ENCODE data around the gene ACSS3.
"Not testable (repeated sequence)": the region's sequence is repeated elsewhere in the genome, so short reads cannot be mapped to it uniquely, and the experiment has no call there.

Gene ACSS3

DNA sequence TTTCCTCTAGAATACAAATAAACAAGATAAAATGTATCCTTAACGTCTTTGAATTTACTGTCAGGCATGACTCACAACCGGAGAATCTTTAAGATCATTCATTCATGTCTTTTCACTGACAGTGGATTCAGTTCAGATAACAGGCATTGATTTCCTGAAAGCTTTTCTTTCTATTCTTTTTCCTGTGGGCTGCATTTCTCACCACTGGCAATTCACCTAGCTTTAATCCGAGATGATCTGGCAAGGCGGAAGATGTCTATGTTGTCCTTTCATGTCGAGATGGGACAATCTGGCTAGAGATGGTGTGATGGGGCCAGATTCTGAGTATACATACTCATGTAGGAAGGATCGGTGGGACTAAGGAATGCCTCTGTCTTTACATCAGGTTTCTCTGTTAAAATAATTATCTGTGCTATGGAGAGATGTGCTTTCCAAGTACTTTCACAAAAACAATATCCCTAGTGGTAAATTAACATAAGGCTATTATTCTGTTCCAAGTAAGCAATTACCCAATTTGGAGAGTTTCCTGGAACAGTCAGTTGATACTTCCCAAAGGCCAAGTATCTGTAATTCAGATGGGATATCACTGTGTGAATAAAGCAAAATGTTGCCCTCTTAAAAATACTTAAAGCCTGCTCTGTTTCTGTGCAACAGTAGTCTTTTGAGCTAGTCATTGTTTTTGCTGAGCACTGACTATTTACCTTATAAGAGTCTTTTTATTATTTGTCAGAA, 17.8 kb downstream of the ACSS3 start:
- DNase-seq (ENCODE audit: low read depth): no peak

DNA sequence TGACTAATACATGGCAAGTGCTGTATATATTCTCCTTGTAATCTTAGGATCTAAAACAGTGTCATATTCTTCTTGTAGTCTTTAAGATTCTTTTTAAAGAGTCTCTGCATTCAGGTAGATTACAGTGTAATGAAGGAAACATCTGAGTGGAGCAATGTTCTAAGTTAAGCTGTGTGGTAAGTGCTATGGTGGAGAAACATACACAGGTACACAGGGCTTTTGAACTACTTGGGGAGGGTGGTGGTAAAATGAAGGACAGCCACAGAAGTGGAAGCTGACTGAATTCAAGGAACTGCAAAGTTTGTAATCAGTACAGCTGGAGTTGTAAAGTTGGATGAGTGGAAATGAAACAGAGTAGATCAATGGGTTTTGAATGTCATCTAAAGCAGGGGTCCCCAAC, 27.8 kb downstream of the ACSS3 start:
- no peak for DNase-seq (ENCODE audit: low read depth)

DNA sequence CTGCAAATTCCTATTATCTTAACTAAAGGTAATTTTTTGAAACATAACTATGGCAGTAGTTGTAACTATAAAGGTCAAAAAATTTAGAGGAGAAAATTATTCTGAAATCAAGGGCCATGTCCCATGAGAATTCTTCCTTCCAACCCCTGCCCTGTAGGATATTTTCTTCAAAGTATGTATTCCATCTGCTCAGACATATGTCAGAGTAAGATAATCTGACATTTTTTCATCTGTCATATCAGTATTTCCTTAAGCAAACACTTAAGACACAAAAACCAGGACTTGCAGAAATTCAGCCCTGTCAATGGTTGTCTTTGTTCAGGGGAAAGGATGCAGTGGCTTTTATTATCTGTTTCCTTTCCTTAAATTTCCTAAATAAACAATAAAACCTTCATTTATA, 36.3 kb downstream of the ACSS3 start:
- no peak for DNase-seq (ENCODE audit: low read depth)

DNA sequence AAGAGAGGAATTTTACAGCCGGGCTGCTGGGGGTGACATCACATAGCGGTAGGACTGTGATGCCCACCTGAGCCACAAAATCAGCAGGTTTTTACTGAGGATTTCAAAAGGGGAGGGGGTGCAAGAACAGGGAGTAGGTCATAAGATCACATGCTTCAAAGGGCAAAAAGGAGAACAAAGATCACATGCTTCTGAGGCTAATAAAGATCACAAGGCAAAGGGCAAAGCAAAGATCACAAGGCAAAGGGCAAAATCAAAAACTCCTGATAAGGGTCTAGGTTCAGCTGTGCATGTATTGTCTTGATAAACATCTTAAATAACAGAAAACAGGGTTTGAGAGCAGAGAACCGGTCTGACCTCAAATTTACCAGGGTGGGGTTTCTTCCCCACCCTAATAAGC, 41.2 kb downstream of the ACSS3 start:
- not testable (repeated sequence) for DNase-seq (ENCODE audit: low read depth)

DNA sequence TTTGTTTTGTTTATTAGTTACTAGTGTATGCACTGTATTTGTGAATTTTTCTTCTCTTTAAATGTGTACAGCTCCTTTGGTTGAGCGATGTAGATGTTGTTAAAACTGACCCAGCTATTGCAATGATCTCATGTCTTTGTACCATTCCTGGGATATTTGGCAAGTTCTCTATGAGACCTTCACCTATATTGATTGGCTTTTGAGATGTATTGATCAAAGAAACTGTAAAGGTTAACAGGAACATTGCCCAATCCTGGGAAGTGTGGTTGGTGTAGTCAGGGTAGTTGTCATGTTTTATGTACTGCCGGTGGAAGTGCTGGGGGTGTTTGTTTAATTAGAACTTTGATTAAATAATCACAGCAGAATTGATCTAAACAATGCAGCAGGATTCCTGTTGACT, 43.1 kb downstream of the ACSS3 start:
- no peak for DNase-seq (ENCODE audit: low read depth)

DNA sequence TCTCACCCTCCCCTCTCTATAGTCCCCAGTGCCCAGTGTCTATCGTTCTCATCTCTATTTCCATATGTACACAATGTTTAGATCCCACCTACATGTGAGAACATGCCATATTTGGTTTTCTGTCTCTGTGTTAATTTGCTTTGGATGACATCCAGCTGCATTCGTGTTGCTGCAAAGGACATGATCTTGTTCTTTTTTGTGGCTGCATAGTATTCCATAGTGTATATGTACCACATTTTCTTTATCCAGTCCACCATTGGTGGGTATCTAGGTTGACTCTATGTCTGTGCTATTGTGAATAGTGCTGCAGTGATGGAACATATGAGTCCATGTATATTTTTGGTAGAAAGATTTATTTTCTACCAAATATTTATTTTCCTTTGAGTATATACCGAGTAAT, 45.7 kb downstream of the ACSS3 start:
- no peak for DNase-seq (ENCODE audit: low read depth)

DNA sequence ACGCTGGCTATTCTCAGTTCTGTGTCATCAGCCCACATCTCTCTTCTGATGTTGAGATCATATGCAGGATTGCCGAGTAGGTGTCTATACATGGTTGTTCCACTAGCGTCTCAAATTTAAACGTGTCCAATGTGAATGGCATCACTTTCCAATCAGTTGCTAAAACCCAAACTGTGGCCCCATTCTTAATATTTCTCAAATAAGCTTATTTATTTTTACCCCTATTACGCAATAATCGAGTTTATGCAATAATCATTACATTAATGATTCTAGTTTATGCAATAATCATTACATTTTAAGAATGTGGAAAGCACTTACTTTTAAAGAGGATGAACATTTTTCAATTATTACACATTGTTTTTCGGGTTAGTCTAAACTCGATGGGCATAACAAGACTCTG, 47.8 kb downstream of the ACSS3 start:
- DNase-seq (ENCODE audit: low read depth): no peak

DNA sequence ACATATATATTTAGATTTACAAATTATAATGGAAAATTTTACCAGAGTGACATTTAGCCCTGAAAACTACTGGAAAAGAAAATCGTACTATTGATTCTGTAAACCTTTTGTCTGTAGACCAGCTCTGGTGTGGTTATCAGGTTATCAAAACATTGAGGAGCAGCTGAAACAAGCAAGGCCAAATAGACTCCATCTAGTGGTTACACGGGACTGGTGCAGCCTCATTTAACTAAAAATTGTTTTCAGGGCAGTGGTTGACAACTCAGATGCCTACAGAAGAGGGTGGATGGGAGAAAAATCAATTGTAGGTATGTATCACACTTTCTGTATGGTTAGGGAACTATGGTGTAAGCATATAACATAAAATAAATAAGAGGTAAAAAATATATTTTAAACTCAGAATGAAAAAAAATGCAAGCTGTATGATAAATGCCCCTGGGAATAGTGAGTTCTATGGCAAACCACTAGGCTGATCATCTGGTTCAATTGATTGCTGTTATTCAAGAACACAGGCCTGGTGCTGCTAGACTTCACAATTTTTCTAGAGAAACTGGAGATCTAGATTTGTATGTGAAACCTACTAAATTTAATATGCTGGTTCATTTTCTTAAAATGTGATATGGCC, 51.2 kb downstream of the ACSS3 start:
- DNase-seq (ENCODE audit: low read depth): peak; percentile 14

DNA sequence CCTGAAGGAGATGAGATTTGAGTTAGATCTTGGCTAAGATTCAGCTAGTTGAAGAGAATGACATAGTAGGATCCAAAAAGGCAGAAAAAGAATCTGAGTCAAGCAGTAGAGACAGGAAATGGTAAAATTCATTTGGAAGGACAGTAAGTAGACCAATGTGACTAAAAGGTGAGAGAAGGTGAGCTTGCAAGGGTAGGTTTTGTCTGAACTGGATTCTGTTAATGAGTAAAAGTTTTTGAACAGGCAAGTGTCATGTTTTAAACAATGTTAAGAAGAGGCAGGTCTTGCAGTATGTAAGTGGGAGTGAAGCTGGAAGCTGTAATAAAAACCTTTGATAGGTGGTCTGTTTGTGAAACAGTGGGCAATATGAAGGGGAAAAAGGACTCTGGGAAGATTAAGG, 58.6 kb downstream of the ACSS3 start:
- no peak for DNase-seq (ENCODE audit: low read depth)

DNA sequence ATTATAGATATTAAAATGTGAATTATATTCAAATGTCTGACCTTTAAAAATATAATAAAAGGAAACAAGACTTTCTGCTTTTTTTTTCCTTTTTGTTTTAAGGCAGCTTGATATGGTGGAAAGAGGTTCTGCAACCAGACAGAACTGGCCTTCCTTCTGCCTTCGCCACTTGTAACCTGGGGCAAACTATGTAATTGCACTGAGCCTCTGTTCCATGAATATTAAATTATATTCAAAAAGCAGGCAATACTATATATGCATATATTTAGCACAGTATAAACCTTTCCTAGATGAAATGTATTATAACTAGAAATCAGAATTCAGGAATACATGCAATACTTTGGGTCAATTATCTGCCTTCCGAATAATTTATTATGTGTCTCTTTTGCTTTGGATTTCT, 59.9 kb downstream of the ACSS3 start:
- DNase-seq (ENCODE audit: low read depth): no peak

DNA sequence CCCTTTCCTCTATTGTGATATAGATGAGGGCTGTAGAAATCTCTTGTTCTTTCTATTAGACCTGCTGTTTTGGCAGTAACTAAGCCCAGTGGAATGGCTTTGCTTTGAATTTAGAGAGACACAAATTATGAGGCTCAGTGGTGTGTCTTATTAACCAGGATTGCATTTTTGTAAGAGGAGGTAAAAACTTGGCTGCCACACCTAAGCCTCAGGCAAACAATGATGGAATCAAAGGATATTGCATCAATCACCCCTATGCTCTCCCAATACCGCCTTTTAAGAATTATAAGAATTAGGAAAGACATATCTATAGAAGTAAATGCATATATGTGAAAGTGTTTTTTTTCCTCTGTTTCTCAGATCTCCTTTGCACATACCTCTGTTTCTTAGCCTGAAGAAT, 63.3 kb downstream of the ACSS3 start:
- no peak for DNase-seq (ENCODE audit: low read depth)

DNA sequence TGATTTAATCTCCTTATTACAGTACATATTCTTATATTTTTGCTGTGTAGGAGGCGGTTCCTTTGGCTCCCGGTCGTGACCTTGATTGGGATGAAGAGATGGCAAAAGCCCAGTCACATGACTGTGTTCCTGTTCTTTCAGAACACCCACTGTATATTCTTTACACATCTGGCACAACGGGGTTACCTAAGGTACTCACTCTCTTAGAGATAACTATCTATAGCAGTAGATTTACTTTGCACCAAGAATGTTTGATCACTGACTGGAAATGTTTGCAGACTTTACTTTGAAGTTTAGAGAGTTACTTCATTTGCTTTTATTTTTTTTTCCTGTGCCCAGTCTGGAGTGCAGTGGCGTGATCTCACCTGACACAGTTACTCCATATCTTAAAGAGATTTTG, 65.2 kb downstream of the ACSS3 start:
- DNase-seq (ENCODE audit: low read depth): no peak

DNA sequence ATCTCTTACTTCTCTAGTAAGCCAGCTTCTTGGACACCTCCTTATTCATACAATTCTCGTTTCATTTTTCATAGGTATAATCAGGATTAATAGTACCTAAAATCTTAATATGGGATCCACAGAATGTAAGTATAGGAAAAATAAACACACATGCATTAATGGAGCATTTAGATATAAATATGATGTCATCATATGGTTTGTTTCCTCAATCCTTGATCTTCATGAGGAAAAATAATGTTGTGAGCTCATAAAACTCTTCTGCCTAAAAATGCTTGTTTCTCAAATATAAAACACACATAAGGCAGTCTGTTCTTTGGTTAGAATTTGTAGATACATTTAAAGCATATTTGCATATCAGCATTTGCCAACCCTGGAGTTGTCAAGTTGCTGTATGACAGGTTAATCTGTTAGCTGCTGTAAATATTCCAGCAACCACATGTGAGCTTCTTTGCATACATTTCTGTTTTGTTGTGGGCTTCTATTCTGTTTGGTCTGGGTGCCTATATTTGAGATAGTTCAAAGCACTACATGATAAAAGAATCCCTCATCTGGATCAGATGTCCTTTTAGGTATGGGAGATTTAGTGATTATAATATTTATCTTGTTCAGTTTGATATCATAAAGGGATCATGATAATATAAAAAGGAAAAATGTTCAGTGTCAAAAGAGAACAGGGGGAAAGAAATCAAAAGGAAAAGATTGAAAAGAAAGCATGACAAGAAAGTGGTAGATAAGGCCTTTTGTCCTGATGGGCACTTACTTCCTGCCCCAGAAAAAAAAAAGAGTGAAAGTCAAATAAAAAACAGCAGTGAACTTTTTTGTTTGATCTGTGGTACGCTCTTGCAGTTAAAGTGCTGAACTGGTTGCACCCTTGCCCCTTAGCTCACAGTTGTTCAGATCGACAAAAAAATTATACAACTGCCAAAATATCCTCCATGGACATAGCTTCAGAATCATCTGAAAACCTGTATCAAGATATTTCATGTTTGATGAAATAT, 68.6 kb downstream of the ACSS3 start:
- DNase-seq (ENCODE audit: low read depth): no peak

DNA sequence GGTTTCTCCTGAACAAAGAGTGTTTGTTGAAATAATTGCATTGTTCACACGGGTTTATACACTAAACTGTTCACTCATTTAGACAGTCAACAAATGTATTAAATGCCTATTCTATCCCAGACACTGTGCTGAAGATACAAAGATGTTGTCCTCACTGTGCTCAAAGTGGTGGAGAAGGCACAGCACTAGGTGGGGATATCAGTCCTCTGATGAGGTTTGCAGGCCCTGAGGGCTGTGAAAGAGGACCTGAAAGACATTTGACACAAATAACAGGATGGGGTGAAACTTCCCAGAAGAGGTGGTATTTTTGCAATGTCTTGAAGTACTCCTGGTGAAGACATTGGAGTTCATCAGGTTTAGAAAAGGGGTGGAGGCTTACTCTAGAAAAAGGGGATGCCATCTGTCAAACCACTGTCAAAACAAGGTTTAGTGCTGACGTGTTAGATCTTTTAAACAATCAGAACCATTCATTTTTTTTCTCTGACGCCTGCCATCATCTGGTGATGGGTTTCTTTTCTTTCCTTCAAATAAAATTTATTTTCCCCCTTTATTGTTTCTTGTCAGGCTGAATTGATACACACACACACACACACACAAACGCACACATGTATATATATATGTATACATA, 69.5 kb downstream of the ACSS3 start:
- DNase-seq (ENCODE audit: low read depth): no peak

DNA sequence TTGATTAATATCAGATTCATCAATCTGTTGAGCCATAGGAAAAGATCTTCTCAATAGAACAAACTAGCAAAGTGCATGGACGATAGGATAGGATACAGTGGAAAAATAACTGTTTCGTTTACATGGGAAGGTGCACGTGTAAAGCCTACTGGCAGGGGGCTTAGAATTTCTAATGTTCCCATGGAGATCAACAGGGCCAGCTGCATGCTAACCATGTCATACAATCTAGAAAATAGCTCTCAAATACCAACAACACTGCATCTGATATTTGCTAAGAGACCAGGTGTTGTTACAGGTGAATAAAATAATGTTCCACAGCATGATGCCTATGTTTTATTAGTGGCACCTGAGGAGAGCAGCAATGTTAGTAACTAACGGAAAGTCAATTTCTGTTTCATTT, 72.5 kb downstream of the ACSS3 start:
- DNase-seq (ENCODE audit: low read depth): no peak

DNA sequence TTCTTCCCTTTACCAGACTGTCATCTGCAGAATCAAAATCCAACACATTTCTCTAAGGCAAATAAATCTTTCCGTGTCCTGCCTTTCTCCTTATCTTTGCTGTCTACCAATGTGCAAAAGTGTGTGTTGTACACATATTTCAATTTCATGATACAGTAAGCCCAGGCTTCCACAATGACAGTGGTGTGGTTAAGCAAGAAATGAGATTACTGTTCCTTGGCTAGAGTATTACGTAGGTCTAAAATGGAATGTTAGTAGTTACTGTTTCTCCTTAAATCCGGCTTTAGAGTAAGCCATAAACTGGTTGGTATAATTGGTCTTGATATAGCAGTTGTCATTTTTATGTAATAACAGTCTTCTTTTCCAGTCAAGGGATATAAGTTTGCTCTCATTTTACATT, 82.0 kb downstream of the ACSS3 start:
- no peak for DNase-seq (ENCODE audit: low read depth)

DNA sequence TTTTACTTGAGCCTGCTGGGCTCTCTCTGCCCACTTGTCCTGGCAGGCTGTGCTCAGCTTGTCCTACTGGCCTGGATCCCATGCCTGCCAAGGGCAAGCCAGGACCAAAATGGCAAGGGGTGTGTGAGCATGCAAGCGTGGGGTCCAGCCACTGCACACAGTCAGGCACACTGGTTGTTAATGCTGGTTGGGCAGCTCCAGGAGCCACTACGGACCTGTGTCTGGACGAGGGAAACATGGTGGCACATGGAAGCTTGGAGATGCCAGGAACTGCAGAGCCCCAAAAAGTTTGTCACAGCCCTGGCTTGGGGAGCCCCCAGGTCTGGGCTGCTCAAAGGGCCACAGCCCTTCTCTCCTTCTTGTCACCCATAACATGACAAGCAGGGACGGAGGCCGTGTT, 83.8 kb downstream of the ACSS3 start:
- no peak for DNase-seq (ENCODE audit: low read depth)

DNA sequence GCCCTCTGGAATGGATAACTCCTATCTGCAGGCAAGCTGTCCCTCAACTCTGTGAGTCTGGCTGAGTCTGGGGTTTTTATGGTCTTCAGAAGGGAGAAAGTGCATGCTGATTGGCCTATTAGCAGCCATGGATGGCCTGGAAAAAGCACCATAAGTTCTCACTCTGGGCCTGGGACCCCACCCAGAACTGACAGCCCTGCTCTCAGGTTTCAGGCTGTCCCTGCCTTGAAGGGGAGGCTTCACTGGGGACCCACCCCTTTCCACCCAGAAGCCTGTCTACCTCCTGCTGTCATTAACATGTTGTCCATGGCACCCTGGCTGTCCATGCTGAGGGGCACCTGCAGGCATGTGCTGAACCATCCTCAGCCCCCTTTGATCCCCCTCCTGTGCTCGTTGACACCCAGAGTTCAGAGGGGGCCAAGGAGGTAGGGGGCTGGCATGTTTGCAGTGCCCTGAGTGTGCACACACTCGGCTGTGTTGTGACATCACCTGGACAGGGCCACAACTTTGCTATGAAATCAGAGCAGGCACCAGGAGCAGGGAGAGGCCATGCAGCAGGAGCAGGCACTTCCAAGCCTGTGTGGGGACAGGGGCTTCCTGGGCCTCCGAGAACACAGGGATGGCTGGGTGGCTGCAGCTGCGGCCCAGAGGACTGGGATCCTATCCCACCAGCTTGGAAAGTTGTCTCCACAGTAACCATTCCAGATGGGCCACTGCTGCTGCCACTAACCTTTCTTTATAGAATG, 84.7 kb downstream of the ACSS3 start:
- no peak for DNase-seq (ENCODE audit: low read depth)

DNA sequence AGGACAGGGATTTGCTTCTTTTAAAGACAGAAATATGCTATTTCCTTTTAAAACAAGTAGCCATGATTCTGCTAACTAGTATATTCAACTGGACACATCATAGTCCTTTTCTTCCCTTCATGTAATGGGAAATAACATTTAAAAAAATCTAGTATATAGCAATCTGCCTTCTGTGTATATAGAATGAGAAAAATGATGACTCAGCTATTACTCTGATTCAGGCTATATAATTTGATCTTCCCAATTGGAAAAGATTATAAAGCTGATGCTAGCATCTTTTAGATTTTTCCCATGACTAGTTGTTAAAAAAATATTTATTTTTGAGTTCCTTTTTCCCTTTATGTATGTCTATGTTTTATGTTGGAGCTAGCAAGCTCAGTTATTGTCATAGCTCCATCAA, 86.9 kb downstream of the ACSS3 start:
- no peak for DNase-seq (ENCODE audit: low read depth)

DNA sequence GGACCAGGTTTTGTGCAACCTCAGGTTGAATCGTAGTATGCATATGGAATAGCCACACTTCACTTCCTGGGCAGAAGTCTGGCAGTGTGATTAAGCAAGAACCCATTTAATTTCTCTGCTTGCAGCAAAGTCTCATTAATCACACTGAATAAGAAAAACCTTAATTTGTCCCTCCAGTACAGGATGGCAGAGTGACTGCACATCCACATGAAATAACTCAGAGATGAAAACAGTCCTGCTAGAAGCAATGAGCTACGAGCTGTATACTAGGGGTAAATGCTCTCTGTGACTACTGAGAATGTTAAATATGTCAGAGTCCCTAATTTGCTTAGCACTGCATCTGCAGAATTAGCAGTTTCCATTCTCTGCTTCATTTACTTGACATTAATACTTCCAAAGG, 88.9 kb downstream of the ACSS3 start:
- no peak for DNase-seq (ENCODE audit: low read depth)

DNA sequence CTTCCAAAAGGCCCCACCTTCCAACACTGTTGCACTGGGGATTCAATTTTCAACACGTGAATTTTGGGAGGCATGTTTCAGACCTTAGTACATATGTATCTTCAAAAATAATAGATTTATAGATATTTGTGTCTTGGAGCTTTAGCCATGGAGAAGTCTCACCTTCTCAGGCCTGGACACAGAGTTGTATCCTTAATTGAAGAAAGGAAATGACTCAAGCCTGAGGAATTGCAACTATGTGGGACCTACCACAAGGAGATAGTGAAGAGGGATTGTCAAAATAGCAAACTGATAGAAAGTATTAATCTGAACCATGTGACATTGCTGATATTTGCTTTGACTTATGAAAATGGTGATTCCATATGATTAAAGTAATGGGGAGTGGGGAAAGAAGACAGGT, 89.8 kb downstream of the ACSS3 start:
- DNase-seq (ENCODE audit: low read depth): peak; percentile 55

DNA sequence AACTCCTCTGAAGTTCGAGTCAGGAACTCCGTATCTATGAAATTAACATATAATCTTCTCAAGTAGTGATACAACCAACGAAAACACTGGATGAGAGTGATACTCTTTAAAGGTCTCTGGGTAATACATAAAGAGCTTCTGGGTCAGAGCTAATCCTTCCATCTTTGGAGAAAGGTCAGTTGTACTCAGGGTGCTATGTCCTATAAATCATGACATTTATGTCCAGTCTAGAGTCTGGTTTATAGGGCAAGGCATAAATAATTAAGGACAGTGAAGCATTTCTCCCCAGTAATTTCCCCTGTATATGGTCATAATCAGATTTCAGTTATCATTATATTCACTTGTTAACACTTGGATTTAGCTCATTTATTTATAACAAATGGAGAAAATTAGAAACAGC, 90.6 kb downstream of the ACSS3 start:
- DNase-seq (ENCODE audit: low read depth): no peak
